Measurements from ENCODE around the gene AGAP1.

AGAP1 gene

DNA sequence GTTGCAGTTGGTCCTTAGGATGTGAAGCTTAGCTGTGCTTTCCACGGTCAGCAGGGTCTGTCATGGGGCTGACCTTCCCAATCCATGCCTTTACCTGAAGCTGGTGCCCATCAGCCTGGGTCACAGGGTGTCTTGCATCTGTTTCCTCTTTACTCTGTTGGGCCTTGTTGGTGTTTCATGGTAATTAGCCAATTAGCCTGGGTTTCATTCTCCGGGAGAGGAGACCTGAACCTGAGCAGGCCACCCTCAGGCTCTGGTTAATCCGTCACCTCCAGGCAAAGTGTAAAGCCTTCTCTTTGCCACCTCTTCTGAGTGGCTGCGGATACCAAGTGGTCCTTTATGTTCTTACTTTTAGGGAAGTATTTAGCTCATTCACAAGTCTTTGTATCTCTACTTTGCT is 534.2 kb downstream of the AGAP1 start:
- DNase-seq (ENCODE audit: low read depth, low spot score), result no peak

DNA sequence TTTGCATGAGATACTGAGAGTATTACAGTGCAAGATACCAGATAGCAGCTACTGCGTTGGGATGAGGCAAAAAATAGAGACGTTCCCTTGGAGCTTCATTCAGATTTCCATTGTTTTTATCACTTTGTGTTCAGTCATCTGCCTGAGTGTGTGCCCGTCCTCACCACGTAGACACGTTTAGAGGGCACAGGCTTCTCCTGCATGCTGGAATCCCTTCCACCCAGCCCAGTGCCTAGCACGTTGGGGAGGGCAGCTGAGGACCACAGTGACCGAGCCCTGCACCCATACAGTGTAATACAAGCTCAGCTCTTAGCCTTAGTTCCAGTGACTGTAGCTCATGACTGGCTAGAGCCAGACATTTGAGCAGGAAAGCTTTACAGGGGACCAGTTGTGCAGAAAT is 539.6 kb downstream of the AGAP1 start:
- no peak for DNase-seq (ENCODE audit: low read depth, low spot score)

DNA sequence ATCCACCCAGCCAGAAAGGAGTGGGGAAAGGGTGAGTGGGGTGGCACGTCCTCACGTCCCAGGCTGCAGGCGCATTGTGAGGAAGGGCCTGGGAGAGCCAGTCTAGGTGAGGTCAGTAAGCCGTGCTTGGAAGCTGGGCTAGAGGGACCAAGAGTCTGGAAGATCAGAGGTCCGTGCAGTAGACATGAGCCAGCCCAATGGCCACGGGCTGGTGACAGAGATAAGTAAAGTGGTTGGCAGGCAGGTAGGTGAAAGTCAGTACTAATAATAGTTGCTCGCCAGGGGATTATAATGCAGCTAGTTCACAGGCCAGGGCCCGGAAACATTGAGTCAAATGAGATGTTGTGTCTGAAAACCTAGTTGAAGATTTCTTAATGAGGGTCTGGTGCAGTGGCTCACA is 541.1 kb downstream of the AGAP1 start:
- DNase-seq (ENCODE audit: low read depth, low spot score), result no peak

DNA sequence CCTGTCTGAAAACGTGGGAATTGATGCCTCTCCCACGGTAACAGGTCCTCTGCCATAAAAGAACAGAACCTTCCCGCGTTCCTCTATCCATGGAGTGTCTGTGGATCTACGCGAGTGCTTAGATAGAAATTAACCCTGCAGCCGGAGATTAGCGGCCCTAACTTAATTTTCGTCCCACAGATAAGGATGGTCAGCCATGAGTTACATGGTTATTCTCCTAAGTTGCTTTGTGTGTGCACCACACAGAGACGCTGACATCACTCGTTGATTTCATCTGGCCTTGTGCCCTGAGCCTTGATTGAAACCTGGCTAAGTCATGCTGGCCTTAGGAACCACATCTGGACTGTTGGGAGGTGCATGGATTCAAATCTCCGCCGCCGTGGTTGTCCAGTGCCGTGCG is 542.2 kb downstream of the AGAP1 start:
- DNase-seq (ENCODE audit: low read depth, low spot score), result no peak

DNA sequence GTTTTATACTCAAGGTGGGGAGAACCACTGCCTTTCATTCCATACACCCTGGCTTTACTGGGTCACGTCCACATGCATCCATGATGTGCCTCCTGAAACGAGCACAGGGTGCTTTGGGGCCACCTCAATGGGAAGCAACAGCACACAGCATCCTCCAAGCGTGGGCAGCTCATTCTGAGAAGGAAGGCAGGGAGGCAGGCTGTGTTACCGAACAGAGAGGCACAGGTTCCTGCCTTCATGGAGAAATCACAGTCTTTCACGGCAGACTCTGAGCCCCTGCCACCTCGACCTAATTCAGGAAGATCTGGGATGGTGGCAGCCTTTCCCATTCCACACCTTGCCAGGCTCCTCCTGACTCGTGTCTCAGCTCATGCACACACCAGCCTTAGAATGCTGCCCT is 544.3 kb downstream of the AGAP1 start:
- DNase-seq (ENCODE audit: low read depth, low spot score), result no peak

DNA sequence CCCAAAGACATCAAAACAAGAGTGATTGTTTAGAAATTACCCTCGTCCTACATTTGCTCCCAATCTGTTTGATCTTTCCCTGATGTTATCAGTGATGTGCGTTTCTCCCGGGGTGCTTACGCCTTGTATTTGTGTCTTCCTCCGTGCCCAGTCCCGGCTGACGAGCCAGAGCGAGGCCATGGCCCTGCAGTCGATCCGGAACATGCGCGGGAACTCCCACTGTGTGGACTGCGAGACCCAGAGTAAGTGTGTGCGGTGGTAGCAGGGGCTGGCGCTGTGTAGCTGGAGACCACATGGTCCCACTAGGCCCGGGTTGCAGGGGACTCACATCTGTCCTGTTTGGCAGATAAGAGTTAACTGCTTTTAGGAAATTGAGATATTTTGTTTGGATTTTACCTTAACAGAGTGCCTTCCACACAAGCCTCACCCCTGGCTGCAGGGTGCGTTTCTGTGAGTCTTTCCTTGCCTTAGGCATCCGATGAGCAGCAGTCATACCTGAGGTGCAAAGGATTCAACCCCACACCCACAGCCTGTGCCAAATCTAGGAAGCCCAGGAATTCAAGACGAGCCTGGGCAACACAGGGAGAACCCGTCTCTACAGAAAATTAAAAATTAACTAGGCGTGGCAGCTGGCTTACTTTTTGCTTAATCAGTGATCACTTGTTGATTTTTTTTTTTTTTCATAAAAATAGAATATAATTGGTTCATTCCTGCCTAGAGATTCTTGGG is 546.9 kb downstream of the AGAP1 start:
- DNase-seq (ENCODE audit: low read depth, low spot score), result no peak

DNA sequence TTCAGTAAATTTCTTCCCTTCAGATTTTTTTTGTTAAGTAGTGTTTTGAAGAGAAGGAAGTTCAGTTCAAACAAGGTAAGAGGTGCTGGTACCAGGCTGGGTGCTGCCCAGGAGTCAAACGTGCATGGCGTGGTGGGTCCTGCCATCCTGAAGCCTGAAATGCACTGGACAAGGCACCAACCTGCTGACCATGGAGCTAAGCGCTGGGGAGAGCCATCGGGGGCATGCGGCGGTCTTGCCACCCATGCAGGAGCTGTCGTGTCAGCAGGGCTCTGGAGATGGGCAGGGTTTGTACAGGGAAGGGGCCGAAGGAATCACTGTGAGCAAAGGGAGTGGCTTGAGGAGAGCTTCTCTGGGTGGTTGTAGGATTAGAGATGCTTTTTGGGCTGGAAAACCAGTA is 547.8 kb downstream of the AGAP1 start:
- no peak for DNase-seq (ENCODE audit: low read depth, low spot score)

DNA sequence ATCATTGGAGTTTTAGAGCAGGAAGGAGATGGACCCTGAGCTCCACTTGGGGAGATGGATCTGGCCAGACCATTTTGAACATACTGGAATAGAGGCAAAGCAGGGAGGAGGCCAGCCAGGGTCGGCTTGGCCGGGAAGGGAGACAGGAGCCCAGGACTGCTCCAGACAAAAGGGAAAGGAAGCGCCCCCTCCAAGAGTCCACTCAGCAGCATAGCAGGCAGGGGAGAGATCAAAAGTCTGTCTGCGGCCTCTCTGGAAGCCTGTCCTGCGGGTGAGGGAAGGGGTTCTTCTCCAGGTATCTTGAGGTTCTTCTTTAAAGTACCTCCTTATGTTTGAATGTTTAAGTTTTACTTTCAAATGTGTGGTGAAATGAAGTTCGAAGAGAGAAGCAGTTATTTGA is 548.2 kb downstream of the AGAP1 start:
- no peak for DNase-seq (ENCODE audit: low read depth, low spot score)

DNA sequence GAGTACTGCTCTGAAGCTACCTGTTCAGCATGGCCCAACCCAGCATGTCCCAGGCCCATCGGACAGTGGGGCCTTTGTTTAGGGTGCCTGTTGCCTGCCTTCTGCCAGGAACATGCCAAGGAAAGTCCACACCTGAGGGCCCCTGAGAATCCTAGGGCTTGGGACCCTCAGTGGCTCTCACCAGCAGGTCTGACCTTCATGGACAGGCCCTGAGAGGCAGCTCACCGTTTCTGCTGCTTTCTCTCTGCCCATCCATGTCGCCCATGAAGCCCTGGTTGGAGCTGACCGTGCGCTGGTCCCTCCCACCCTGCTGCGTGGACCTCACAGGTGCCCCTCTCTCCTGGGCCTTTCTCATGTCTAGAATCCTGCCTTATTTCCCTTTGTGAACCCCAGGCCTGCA is 550.3 kb downstream of the AGAP1 start:
- DNase-seq (ENCODE audit: low read depth, low spot score), result no peak

DNA sequence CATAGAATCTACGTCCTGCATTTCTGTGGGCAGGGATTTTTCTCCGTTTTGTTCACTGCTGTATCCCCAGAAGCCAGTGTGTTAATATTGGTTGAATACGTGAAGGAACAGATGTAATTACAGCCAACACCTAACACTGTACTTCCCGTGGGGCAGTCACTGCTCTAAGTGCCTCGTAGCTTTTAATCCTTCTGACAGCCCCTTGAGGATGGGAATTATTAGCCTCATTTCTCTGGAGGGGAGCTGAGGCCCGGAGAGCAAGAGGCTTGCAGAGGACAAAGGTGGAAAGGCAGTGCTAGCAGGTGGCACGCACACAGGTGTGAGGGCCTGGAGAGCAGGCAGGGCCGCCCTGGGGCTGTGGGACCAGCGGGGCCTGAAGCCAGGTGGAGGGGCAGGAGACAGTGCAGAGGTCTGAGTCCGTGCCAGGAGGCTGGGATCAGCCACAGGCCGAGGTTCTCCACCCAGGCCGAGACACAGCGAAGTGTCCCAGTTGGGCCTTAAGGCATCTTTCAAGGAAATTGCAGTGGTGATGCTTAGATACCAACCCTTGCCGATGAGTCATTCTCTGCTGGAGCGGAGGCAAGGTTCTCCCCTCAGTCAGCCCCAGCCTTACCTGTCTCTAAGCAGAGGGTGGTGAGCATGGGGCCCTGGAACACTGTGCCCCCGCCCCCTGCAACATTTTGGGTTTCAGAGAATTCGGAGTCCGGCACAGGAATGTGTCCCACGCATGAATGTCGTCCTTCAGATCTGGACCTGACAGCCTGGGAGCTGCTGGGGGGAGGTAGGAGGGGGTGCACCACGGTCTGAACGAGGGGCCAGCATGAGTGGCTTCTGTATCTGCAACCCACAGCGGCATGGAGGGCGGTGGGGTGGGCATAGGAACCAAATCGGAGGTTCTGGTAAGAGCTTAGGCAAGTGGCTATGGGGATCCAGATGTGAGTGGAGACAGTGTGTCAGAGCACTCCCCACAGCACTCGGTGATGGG is 551.7 kb downstream of the AGAP1 start:
- DNase-seq (ENCODE audit: low read depth, low spot score), result no peak

DNA sequence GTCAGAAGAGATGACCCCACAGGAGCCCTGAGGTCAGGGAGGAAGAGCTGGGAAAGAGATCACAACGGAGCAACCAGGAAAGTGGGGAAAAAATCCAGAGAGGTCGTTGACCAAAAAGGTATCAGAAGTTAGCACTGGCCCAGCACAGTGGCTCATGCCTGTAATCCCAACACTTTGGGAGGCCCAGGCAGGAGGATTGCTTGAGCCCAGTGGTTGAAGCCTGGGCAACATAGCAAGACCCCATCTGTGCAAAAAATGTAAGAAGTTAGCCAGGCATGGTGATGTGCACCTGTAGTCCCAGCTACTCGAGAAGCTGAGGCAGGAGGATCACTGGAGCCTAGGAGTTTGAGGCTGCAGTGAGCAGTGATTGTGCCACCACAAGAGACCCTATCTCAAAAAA is 552.9 kb downstream of the AGAP1 start:
- no peak for DNase-seq (ENCODE audit: low read depth, low spot score)

DNA sequence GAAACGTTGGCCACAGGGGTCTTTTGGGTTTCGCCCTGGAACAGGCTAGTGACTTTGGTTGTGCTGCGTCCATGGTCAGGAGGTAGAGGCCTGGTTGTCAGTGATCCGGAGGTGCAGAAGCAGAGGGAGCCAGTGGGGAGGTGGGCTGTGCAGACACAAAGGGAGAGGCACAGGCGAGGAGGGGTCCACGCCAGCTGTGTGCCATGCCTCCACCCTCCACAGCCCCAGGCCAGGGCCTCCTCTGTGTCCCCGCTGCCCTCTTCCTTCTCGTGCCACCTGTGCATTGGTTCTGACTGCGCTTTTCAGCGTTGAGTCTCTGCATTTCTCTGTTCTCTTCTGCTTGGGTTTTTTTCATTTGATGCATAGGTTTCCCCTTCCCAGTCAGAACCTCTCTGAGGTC is 553.3 kb downstream of the AGAP1 start:
- DNase-seq (ENCODE audit: low read depth, low spot score), result no peak

DNA sequence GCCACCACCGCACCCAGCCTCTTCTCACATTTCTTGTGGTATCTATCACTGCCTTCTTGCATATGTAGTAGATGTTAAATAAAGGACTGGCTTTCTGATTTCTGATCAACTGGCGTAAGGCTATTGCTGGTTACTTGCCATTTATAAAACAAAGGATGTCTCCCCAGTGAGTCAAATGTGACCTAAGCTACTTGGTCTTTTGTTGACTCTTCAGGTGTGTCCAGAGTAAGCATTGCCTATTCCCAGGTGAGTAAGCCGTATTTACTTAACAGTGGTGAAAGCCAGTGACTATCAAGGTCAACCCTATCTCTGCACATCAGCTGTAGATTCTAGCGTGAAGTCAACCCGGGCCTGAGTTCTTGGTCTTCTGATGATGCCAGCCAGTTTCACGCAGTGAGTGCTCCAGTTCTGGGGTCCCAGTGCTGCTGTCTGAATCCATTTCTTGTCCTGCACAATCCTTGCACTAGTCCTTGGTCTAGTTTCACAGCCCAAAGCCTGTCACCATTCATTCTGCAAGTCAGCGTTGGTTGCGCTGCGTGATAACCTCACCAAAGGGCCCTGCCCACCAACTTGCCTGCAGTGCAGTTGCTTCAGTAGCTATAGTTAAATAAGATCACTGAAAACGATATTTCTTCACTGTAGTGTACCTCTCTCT is 554.2 kb downstream of the AGAP1 start:
- DNase-seq (ENCODE audit: low read depth, low spot score), result no peak

DNA sequence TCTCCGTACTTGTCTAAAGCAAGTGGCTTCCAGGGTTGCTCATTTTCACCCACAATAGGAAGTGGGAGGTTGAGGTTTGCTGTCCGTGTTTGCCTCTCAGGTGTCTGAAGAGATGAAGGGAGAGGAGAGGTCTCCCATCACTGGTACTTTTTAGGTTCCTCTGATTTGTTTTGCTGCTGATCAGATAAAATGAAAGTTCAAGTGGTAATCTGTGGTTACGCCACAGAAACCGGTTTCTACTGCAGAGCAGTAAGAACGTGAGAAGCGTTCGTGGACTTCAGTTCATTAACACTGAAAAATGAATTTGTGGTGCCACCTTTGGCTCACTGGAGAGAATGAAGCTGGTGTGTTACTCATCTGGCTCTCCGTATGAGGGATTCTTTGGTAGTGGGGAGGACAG is 556.1 kb downstream of the AGAP1 start:
- DNase-seq (ENCODE audit: low read depth, low spot score), result no peak

DNA sequence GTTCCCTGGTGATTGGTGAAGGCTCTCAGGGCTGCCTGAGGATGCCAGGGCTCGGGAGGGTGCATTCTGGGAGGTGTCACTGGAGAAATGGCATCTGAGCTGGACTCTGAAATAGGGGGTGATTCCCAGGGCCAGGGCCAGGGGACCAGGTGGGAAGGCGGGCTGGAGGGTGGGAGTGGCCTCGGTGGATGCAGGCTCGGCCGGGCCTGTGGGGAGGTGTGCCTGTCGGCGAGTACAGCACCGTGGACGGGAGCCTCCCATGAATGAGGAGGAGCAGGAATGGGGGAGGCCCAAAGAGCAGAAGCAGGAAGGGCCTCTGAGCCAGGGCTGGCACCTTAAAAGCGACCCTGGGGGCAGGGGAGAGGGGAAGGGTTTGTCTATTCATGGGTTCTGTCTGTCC is 557.5 kb downstream of the AGAP1 start:
- DNase-seq (ENCODE audit: low read depth, low spot score), result no peak

DNA sequence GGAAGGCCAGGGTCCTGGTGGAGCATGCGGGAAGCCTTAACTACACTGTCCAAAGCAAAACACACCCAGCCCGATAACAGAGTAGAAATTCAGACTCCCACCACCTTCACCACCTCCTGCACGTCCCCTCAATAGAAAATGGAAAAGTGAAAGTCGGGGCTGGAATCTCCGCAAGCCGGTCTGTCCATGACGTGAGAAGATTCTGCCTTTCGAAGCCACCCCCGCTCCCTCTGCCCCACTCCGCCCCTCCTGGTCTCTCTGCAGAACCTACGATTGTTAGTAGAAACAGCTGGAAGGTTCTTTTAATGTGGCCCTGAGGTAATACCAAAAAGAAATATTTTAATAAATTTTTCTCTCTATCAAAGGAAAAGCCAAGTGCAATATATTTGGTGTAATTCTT is 558.0 kb downstream of the AGAP1 start:
- DNase-seq (ENCODE audit: low read depth, low spot score), result no peak

DNA sequence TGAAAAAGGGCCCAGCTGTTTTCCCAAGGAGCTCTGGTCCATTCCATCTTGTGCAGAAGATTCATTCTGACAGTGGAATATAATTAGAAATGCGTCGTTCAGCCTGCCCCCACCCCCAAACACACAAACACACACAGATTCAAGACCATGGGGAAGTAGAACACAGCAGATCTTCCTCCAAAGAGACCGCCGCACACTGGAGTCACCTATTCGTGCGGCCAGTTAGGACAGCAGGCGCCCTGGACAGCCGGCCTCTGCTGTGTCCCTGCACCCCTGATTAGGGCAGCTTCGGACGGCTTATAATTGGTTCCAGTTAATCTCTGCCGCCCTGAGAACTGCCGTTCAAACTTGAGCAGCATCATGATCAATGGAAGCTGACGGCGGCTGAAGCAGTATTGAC is 558.4 kb downstream of the AGAP1 start:
- DNase-seq (ENCODE audit: low read depth, low spot score), result no peak

DNA sequence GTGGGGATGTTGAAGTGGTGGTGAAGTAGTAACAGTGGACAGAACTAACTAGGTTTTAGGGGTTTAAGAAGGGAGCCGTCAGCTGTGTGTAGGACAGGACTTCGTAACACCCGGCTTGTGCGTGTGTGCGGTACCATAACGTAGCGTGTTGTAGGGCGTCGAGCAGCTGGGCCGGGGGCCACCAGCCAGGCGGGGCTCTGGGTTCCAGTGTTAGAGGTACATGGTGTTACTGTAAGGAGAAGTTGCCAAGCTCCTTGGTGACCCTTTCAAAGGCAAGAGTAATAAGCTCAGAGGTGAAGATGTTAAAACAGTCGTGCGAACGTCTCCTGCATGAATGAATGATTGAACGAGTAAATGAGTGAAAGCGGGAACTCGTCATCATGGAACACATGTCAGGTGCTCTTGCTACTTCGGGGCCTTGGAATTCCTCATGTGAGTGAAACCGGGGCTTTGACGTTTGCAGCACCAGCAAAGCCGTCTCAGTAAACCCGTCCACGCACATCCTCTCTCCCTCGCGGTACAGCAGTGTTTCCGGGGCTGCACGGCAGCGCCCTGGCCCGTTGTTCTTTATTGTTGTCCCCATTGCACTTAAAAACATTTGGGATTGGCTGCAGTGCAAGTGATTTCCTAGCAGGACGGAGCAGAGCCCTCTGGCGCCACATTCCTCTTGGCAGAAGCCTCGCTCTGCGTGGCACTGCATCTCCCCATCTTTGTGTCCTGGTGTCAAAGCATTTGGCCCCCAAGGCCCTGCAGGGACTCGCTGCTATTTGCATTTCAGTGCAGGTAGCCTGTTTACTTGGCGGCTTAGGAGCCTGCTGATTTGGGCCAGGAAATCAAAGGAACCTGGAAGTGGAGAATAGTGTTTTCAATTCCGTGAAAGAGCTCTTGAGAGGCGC is 559.3 kb downstream of the AGAP1 start:
- peak; percentile 76 for DNase-seq (ENCODE audit: low read depth, low spot score)

DNA sequence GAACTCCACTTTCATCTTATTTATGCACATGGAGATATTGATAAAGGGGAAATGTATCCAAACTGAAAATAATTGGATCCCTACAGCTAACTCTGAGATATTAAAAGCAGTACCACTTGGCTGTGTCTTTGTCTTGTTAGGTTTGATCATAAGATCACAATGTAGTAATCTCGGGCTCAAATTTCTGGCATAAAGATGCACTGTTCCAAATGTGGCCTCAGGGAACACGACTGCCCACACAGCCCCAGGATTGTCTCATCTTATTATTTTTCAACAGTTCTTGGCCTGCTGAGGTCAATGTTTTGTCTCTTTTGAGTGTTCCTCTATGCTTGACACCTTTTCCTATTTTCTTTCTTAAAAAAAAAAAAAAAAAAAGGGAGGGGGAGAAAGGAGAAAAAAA is 560.3 kb downstream of the AGAP1 start:
- no peak for DNase-seq (ENCODE audit: low read depth, low spot score)

DNA sequence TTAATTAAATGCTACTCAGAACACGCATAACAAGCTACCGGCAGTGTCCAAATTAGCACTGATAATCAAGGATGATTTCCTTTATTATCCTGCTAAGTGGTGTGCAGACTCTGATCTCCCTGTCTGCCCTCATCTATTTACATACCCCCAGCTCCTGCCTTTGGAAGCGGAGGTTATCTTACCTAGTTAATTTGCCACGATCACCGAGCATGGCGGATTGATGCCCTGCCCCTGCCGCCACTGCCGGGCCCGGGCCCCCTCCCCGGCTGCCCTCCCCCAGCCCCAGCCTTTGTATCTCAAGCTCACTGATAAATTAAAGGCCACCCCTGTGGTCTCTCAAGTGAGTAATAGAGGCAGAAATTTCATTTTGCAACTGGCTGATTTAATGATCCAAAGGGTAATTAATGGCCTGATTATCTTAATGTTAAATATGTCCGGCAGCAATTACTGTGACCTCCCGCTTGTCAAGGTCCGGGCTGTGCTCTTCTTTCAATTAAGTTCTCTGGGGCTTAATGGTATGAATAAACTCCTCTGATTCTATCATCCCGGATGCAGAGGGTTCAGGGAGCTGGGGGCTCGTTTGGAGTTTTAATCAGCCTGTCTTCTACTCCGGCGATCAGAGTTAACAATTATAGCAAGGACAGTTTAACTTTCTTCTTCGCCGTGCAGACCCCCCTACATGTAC is 560.9 kb downstream of the AGAP1 start:
- DNase-seq (ENCODE audit: low read depth, low spot score), result no peak

DNA sequence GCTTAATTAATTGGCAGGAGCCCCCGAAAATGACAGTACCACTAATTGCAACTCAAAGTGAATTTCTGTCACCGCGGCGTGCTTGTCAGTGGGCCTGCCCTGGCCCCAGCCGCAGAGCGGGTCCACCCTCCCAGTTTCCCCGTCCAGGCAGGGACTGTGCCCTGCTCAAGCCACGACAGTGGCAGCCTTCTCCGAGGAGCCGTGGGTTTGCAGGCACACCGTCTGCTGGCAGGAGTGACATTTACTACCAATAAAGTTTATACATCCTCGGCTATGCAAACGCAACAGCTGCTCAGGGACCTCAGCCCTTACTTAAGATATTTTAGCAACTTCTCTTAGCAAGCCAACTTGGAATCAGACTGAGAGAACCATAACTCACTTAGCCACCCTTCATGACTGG is 561.6 kb downstream of the AGAP1 start:
- DNase-seq (ENCODE audit: low read depth, low spot score), result no peak
